Measurements from ENCODE around the gene SEMA3F. TPM values are rescaled to one million over a fixed set of nuclear protein-coding genes. Genes with fewer than 3 reads are reported as not detected.

Gene SEMA3F
- total and polyA plus RNA-seq, 2 donors (not counting 3 experiments of a cell fraction or from before 2014, with no cell fraction given): 65.8 to 99.1 TPM

GRCh38 chr3:50146316-50146901, 8.7 kb upstream of the SEMA3F start:
- Histone ChIP-seq H3K9me3 (replicated peaks; ENCODE audit: control insufficient read depth, insufficient read depth, low read length) (no peaks in the 10 kb centered on the region), H4K20me1 (replicated peaks; ENCODE audit: control insufficient read depth, extremely low read depth, insufficient read depth, low read length) (no peaks in the 10 kb centered on the region), H2AFZ (ENCODE audit: low read depth, low read length) (no peak overlapping the region), H3K27me3 (ENCODE audit: control insufficient read depth in 2 of 2, insufficient read depth in 2 of 2, low read length in 2 of 2) (no peaks in the 10 kb centered on the region), H3K4me3 (replicated peaks in 1 of 3; ENCODE audit: insufficient read depth in 1 of 3, low read depth in 1 of 3, low read length in 3 of 3) (no peak overlapping the region), H3K9me1 (replicated peaks; ENCODE audit: control insufficient read depth, extremely low read depth, insufficient read depth, low read length) (no peaks in the 10 kb centered on the region), H3K4me2 (ENCODE audit: insufficient read depth, low read length) (no peak overlapping the region), H3K27ac (ENCODE audit: insufficient read depth, low read depth, low read length) (no peak overlapping the region), H3K36me3 (ENCODE audit: control insufficient read depth in 2 of 2, extremely low read depth in 1 of 2, insufficient read depth in 2 of 2, low read length in 2 of 2) (no peaks in the 10 kb centered on the region), H3K79me2 (ENCODE audit: control insufficient read depth, insufficient read depth, low read length) (no peaks in the 10 kb centered on the region), H3K4me1 (ENCODE audit: control insufficient read depth, extremely low read depth, insufficient read depth, low read length) (no peaks in the 10 kb centered on the region), H3K9ac (replicated peaks; ENCODE audit: extremely low read depth, insufficient read depth, low read length) (no peak overlapping the region)
- dilution Hi-C loops (cut with MboI; ENCODE audit: extremely low pct_ligation_motif_present, low sequenced_read_pairs) (no loop called here), intact Hi-C loops (cut with micrococcal nuclease) (no loop called here)
- no peak for TF ChIP-seq FOS (IDR thresholded peaks at IDR 0.05; ENCODE audit: borderline replicate concordance, insufficient read depth, low read length)
- TF ChIP-seq, protein P1, sequence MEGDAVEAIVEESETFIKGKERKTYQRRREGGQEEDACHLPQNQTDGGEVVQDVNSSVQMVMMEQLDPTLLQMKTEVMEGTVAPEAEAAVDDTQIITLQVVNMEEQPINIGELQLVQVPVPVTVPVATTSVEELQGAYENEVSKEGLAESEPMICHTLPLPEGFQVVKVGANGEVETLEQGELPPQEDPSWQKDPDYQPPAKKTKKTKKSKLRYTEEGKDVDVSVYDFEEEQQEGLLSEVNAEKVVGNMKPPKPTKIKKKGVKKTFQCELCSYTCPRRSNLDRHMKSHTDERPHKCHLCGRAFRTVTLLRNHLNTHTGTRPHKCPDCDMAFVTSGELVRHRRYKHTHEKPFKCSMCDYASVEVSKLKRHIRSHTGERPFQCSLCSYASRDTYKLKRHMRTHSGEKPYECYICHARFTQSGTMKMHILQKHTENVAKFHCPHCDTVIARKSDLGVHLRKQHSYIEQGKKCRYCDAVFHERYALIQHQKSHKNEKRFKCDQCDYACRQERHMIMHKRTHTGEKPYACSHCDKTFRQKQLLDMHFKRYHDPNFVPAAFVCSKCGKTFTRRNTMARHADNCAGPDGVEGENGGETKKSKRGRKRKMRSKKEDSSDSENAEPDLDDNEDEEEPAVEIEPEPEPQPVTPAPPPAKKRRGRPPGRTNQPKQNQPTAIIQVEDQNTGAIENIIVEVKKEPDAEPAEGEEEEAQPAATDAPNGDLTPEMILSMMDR (IDR thresholded peaks at IDR 0.05; ENCODE audit: extremely low read depth in 1 of 2, insufficient read depth in 1 of 2, low read depth in 1 of 2, low read length in 2 of 2): peak in 1 of 2 donors; percentile 6
- TF ChIP-seq EZH2 (IDR thresholded peaks at IDR 0.05; ENCODE audit: borderline replicate concordance, low read depth, low read length, severe bottlenecking): no peak
- no TSS peak for BruUV-seq (replicated peaks)
- ChIA-PET POLR2A (no interaction called here), CTCF (interaction anchor here (1.5 kb wide), 1 partner anchor 9 kb away, joined by 3 read pairs; no protein-coding TSS in a partner anchor)
- no peak for FAIRE-seq
- DNase-seq (ENCODE audit: low read depth, low spot score): no peak

DNA sequence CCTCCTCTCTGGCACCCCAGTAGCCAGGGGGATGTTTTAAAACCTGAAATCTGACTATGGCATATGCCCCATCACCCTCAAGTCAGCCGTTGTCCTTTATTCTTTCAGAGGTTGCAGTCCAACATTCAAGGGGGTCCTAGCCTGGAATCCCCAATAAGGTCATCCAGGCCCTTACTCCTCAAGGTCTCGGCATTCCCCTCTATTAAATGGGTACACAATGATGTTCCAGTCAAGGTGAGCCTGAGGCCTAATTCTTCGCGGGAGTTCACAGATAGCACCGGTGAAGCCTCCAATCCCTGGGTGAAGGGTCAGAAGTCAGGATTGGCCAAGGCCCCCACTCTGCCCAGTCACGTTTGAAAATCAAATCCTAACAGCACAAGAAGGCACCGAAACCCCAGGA, 8.1 kb upstream of the SEMA3F start:
- POLR2A ChIA-PET: no interaction called here
- no peak overlapping the region for H3K4me2 ChIP-seq (ENCODE audit: insufficient read depth, low read length)
- H3K4me3 ChIP-seq (replicated peaks in 1 of 3; ENCODE audit: insufficient read depth in 1 of 3, low read depth in 1 of 3, low read length in 3 of 3): no peak overlapping the region
- no peak for FAIRE-seq
- no peaks in the 10 kb centered on the region for H4K20me1 ChIP-seq (replicated peaks; ENCODE audit: control insufficient read depth, extremely low read depth, insufficient read depth, low read length)
- no peaks in the 10 kb centered on the region for H3K9me1 ChIP-seq (replicated peaks; ENCODE audit: control insufficient read depth, extremely low read depth, insufficient read depth, low read length)
- no peak overlapping the region for H3K9ac ChIP-seq (replicated peaks; ENCODE audit: extremely low read depth, insufficient read depth, low read length)
- H3K9me3 ChIP-seq (replicated peaks; ENCODE audit: control insufficient read depth, insufficient read depth, low read length): no peaks in the 10 kb centered on the region
- dilution Hi-C loops (cut with MboI; ENCODE audit: extremely low pct_ligation_motif_present, low sequenced_read_pairs): no loop called here
- intact Hi-C loops (cut with micrococcal nuclease): no loop called here
- CTCF ChIA-PET: no interaction called here
- no peak overlapping the region for H3K27ac ChIP-seq (ENCODE audit: insufficient read depth, low read depth, low read length)
- no peaks in the 10 kb centered on the region for H3K27me3 ChIP-seq (ENCODE audit: control insufficient read depth in 2 of 2, insufficient read depth in 2 of 2, low read length in 2 of 2)
- H2AFZ ChIP-seq (ENCODE audit: low read depth, low read length): no peak overlapping the region
- H3K79me2 ChIP-seq (ENCODE audit: control insufficient read depth, insufficient read depth, low read length): no peaks in the 10 kb centered on the region
- H3K4me1 ChIP-seq (ENCODE audit: control insufficient read depth, extremely low read depth, insufficient read depth, low read length): no peaks in the 10 kb centered on the region
- no peaks in the 10 kb centered on the region for H3K36me3 ChIP-seq (ENCODE audit: control insufficient read depth in 2 of 2, extremely low read depth in 1 of 2, insufficient read depth in 2 of 2, low read length in 2 of 2)
- BruUV-seq (replicated peaks): no TSS peak
- DNase-seq (ENCODE audit: low read depth, low spot score): no peak
- no peak for TF ChIP-seq JUN (IDR thresholded peaks at IDR 0.05; ENCODE audit: borderline replicate concordance, insufficient read depth, insufficient read length, low read depth)
- no peak for TF ChIP-seq MYC (IDR thresholded peaks at IDR 0.05; ENCODE audit: low read depth, low read length)
- TF ChIP-seq FOS (IDR thresholded peaks at IDR 0.05; ENCODE audit: borderline replicate concordance, insufficient read depth, low read length): no peak
- TF ChIP-seq, protein P1 (IDR thresholded peaks at IDR 0.05; ENCODE audit: extremely low read depth in 1 of 2, insufficient read depth in 1 of 2, low read depth in 1 of 2, low read length in 2 of 2): no peak
- no peak for TF ChIP-seq EZH2 (IDR thresholded peaks at IDR 0.05; ENCODE audit: borderline replicate concordance, low read depth, low read length, severe bottlenecking)
- TF ChIP-seq GATA2 (IDR thresholded peaks at IDR 0.05; ENCODE audit: insufficient read depth, insufficient read length, low read depth, low read length): no peak
- TF ChIP-seq POLR2A (IDR thresholded peaks at IDR 0.05; ENCODE audit: low read depth, low read length): no peak
- TF ChIP-seq, protein P2, sequence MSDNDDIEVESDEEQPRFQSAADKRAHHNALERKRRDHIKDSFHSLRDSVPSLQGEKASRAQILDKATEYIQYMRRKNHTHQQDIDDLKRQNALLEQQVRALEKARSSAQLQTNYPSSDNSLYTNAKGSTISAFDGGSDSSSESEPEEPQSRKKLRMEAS (IDR thresholded peaks at IDR 0.05; ENCODE audit: insufficient read depth, insufficient read length): no peak
- TF ChIP-seq POLR2AphosphoS5 (IDR thresholded peaks at IDR 0.05; ENCODE audit: insufficient read depth, low read depth, low read length): no peak

Data from endothelial cell of umbilical vein (primary cell).